ENCODE data around the gene TMEM115.

Gene TMEM115

GRCh38 chr3:50331364-50331907 lies 27.9 kb downstream of the TMEM115 start:
- no peak for DNase-seq (ENCODE audit: low read depth)

- DNase-seq (ENCODE audit: low read depth): no peak
Measured at GRCh38 chr3:50330330-50330729, 29.0 kb downstream of the TMEM115 start.

DNA sequence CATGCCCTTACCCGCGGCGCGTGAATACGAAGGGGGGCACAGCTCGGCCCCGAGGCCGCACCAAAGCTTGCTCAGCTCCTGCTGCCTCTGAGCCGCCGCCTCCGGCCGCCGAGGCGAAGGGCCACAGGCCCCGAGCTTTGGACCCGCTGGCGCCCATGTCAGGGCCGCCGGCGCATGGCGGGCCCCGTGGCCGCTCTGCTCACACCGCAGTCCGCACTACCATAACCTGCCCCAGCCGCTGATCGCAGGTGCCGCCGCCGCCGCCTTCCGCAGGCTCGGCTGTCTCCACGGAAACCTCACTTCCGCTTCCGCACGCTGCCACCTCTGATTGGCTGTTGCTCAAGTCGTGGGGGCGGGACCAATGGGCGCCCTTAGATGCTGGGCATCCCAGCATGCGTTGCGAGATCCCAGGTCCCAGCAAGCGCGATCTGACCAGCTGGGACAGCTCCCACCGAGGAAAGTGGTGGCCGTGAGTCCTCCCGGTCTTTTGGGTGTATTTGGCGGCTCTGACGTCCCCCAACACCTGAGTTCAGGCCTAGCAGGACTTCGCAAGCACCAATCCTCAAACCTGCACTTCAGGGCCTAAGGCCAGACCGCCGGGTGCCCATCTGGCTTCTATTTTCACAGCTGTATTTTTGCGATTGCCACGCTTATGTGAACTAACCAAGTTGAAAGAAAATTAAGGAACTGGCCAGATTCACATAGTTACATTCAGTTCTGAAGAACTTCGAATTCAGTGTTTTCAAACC lies 31.2 kb downstream of the TMEM115 start, which contains the start of gene TUSC2:
TUSC2 (minus strand) TSS at position 281 of the 749 bp plus-strand sequence; CDS start at position 157, 124 bp downstream.
- peak; percentile 92 for DNase-seq (ENCODE audit: low read depth)

DNA sequence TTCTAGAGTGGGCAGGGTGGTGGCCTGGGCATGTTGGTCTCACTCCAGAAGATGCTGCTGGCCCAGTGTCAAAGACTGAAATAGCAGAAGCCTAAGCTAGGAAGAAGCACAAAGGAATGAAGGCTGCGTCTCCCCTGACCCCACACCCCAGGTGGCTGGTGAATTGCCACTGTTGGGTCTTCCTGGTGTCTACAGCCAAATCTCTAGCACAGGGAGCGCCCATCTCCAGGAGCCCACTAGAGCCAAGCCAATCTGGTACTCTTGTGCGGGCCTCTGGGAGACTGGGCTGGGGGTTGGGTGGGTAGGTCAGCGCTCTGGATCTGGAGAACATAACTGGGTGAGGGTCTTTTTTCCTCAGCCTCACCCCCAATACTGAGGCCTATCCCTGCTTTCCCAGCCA lies 32.2 kb downstream of the TMEM115 start:
- DNase-seq (ENCODE audit: low read depth): no peak

DNA sequence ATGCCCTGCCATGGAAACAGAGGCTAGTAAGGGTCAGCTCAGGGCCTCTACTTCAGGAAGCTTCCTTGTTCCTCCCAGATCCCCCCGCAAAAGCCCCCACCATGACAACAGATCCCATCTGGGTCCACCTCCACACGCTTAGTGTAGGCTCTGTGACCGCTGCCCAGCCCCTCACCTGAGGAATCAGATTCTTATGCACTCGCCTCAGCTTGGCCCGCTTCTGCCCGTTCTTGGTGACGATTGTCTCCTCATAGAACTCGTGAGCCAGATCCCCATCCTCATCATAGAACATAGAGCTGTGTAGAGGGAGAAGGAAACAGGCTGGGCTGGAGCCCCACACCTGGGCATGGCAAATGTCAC lies 33.2 kb downstream of the TMEM115 start:
- DNase-seq (ENCODE audit: low read depth): no peak

GRCh38 chr3:50325497-50326181 lies 33.7 kb downstream of the TMEM115 start:
- DNase-seq (ENCODE audit: low read depth): no peak

- no peak for DNase-seq (ENCODE audit: low read depth)
Measured at GRCh38 chr3:50325113-50325480, 34.2 kb downstream of the TMEM115 start.

GRCh38 chr3:50324351-50325112 lies 34.8 kb downstream of the TMEM115 start:
- DNase-seq (ENCODE audit: low read depth): peak; percentile 40

DNA sequence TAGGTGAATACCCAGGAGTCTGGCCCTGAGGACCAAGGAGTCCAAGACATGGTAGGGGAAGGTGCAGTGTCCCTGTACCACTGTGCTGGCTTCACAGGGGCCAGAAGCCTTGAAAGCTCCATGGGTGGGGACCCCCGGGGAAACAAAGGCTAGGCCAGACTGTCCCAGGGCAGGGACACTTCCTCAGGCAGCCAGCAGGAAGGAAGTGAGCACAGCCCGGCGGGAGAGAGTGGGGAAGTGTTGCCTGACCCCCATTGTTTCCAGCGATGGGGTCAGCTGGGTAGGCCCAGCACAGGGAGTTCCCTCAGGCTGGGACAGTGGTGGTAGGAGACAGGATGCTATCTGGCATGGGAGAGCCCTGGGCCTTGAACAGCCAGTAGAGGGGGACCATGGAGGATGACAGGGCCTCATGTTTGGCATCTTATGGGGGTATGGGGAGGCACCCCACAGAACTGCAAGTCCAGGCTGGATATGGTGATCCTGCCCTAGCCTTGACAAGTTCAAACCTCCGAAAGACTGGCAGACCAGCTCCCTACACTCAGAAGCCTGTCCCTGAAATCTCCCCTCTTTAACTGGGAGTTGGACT lies 35.6 kb downstream of the TMEM115 start:
- no peak for DNase-seq (ENCODE audit: low read depth)

DNA sequence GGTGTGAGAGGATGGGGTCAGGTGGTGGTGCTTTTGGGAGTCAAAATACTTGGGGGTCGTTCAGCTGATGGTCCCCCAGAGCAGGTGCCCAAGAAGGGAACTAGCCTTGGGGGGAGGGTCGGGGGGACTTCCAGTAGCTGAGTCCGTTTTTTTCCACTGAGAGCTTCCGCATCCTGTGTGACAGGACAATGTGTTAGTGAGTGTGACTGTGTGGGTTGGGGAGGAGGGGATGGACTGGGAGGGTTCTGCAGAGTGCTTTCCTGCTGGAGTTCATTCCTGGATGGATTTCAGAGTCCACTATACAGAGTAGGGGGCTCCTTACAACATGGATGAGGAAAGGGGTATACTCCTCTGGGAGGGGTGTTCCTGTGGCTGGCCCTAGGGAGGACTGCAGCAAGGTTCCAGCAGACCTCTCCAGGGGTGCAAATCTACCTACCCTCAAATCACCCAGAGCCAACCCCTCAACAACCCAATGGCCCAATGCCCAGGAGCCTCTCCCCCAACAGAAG lies 36.2 kb downstream of the TMEM115 start:
- DNase-seq (ENCODE audit: low read depth): no peak

DNA sequence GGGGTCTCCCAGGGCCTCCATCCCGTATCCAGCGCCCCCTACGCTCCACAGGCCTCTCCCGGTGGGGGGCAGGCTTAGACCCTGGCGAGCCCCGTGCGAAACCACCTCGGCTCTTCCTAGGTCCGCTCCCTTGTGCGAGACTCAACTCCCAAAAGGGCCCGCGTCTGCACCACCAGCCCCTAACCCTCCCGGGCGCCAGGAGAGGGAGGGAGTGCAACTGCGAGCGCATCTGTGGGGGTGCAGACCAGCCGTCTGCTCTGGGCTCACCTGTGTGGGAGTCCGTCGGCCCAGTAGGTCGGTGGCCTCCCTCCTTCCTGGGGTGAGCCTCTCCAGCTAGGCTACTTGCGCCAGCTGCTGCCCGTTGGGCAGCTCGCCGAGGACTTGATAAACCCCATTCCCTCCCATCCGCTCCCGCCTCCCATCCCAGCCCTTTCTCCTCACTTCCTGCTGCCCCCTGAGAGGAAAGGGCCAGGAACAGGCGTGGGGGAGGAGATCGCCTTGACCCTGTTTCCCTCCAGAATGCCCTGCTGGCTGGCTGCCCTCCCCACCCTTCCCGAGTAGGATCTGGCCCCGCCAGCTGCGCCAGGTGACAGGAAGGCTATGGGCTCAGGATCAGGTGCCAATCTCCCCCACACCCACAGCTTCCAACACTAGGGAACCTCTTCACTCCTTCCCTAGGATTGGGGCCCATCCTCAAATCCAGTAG lies 36.8 kb downstream of the TMEM115 start, which contains the start of gene HYAL2:
HYAL2 (minus strand) TSS at position 360 of the 706 bp plus-strand sequence. CDS start 2,256 bp downstream, outside the sequence.
- DNase-seq (ENCODE audit: low read depth): no peak

DNA sequence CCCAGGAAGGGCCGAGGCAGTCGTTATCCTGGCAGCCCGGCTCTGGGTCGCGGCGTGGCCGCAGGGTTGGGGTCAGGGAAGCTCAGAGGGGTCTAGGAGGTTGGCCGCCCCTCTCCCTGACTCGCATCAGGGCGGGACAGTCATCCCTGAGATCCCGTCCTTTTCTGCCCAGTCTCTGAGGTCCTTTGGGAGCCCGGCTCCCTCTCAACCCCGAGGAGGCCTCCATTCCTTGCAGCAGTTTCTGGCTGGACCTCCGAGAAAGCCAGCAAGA lies 37.3 kb downstream of the TMEM115 start:
- no peak for DNase-seq (ENCODE audit: low read depth)

GRCh38 chr3:50321336-50322114 lies 37.8 kb downstream of the TMEM115 start:
- peak; percentile 75 for DNase-seq (ENCODE audit: low read depth)

GRCh38 chr3:50320853-50321335 lies 38.4 kb downstream of the TMEM115 start:
- peak; percentile 51 for DNase-seq (ENCODE audit: low read depth)

- DNase-seq (ENCODE audit: low read depth): no peak
Measured at GRCh38 chr3:50319894-50320625, 39.3 kb downstream of the TMEM115 start.

DNA sequence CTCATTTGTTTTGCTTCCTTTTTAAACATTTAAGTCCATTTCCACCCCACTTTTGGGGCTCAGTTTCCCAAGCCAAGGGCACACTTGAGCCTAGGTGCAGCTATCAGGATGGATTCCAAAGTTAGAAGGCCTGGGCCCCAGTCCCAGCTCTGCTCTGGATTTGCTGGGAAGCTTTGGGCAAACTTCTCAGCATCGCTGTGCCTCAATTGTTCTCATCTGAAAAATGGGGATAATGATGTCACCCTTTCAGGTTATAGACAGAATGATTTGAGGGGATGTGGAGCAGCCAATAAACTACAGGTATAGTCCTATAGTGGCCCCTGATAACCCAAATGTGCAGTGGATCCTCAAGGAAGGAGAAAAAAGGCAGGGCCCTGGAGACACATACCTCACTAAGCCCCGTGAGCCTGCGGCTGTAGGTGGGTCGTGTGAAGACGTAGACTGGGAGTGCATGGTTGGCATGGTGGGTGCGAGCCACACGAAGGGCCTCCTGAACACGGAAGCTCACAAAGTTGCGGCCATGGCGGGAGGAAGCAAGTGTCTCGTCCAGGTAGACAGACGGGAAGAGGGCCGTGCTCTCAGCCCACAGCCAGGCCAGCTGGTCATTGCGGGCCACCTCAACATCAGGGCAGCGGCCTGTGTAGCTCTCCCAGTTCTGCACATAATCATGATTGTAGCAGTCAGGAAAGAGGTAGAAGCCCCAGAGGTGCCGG lies 40.0 kb downstream of the TMEM115 start:
- DNase-seq (ENCODE audit: low read depth): no peak

GRCh38 chr3:50318615-50319014 lies 40.7 kb downstream of the TMEM115 start:
- DNase-seq (ENCODE audit: low read depth): no peak

DNA sequence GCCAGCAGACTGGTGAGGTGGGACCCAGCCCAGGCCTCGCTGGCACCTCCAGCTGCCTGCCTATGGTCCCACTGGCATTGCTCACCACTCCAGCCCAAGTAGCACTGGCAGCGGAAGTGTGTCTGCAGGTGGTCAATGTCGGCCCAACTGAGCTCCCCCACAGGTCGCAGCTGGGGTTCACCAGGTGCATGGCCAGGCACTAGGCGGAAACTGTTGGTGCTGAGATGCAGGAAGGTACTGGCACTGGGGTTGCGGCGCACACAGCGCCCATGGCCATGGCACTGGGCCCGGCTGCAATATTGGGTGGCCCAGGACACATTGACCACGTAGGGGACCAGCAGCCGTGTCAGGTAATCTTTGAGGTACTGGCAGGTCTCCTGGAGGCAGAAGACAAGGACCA lies 41.2 kb downstream of the TMEM115 start:
- no peak for DNase-seq (ENCODE audit: low read depth)

GRCh38 chr3:50317300-50317699 lies 42.0 kb downstream of the TMEM115 start:
- no peak for DNase-seq (ENCODE audit: low read depth)

Measured in activated T-helper 9 cell treated with anti-CD3 and anti-CD28 coated beads, Interleukin-2, amount 50 U/mL, for 16 hours (primary cell).